HG03039 (cell line): ENCODE results near the gene SLAMF1.

Source experiments
- ATAC-seq: cut with Tn5 transposase; IDR thresholded peaks from one replicate; pipeline ENCODE4 v1.9.1; 2021; ENCODE audit warnings: mild to moderate bottlenecking, moderate library complexity; ENCODE audit not compliant: unreplicated experiment

Gene SLAMF1

GRCh38 chr1:160625725-160626498, 20.9 kb downstream of the SLAMF1 start:
- ATAC-seq: no peak

- ATAC-seq: no peak
Measured at GRCh38 chr1:160625321-160625720, 21.5 kb downstream of the SLAMF1 start.

- ATAC-seq: no peak
Measured at GRCh38 chr1:160624464-160624863, 22.4 kb downstream of the SLAMF1 start.

GRCh38 chr1:160623862-160624261, 23.0 kb downstream of the SLAMF1 start:
- no peak for ATAC-seq

- ATAC-seq: no peak
Measured at GRCh38 chr1:160623227-160623633, 23.6 kb downstream of the SLAMF1 start.

- no peak for ATAC-seq
Measured at GRCh38 chr1:160622501-160623226, 24.2 kb downstream of the SLAMF1 start.

- no peak for ATAC-seq
Measured at GRCh38 chr1:160621633-160622413, 25.0 kb downstream of the SLAMF1 start.

- no peak for ATAC-seq
Measured at GRCh38 chr1:160620942-160621632, 25.8 kb downstream of the SLAMF1 start.

GRCh38 chr1:160619742-160620277, 27.0 kb downstream of the SLAMF1 start:
- ATAC-seq: no peak

GRCh38 chr1:160618763-160619274, 28.0 kb downstream of the SLAMF1 start:
- no peak for ATAC-seq

- no peak for ATAC-seq
Measured at GRCh38 chr1:160618327-160618726, 28.5 kb downstream of the SLAMF1 start.

GRCh38 chr1:160615660-160616059, 31.2 kb downstream of the SLAMF1 start:
- ATAC-seq: no peak

GRCh38 chr1:160614410-160614809, 32.4 kb downstream of the SLAMF1 start:
- no peak for ATAC-seq

- no peak for ATAC-seq
Measured at GRCh38 chr1:160612613-160613218, 34.1 kb downstream of the SLAMF1 start.

GRCh38 chr1:160610569-160611242, 36.1 kb downstream of the SLAMF1 start:
- no peak for ATAC-seq

GRCh38 chr1:160608941-160609340, 37.9 kb downstream of the SLAMF1 start:
- ATAC-seq: no peak

GRCh38 chr1:160608514-160608913, 38.3 kb downstream of the SLAMF1 start:
- ATAC-seq: no peak

- no peak for ATAC-seq
Measured at GRCh38 chr1:160608057-160608456, 38.8 kb downstream of the SLAMF1 start.

- peak; percentile 3 for ATAC-seq
Measured at GRCh38 chr1:160607672-160608032, 39.2 kb downstream of the SLAMF1 start.
